Activated naive CD8-positive, alpha-beta T cell treated with anti-CD3 and anti-CD28 coated beads, Interleukin-2, amount 10 ng/mL, durations not matched to agents 7 days and 5 days (primary cell): ENCODE data around the gene RRN3. TPM values are rescaled to one million over a fixed set of nuclear protein-coding genes. Genes with fewer than 3 reads are reported as not detected.
"Not testable (repeated sequence)": the region's sequence is repeated elsewhere in the genome, so short reads cannot be mapped to it uniquely, and the experiment has no call there.

Experiments
- ATAC-seq: fragments of 150-1000 bp; cut with Tn5 transposase; one replicate; pipeline ENCODE4 v1.10.0; 2021; ENCODE audit warnings: low read depth, moderate library complexity
- POLR2A ChIA-PET: fragments of 350-600 bp; sonication (Branson Sonifier 250); formaldehyde crosslinking; loops from one replicate; lab custom pipeline; 2021; ENCODE audit warnings: antibody characterized with exemption; lab: Charles Lee
- DNase-seq: peaks from one replicate; pipeline ENCODE4 v3.0.0; 2021
- H3K27ac Mint-ChIP-seq: one replicate; pipeline ENCODE4 v1.8.0; 2022; ENCODE audit warnings: mild to moderate bottlenecking, mixed read lengths
- H3K27me3 Mint-ChIP-seq: one replicate; pipeline ENCODE4 v1.8.0; 2022; ENCODE audit warnings: mild to moderate bottlenecking, moderate library complexity, mixed read lengths
- H3K36me3 Mint-ChIP-seq: one replicate; pipeline ENCODE4 v1.8.0; 2021; ENCODE audit warnings: mild to moderate bottlenecking, mixed read lengths
- H3K4me1 Mint-ChIP-seq: one replicate; pipeline ENCODE4 v1.8.0; 2021; ENCODE audit warnings: mixed read lengths
- H3K4me3 Mint-ChIP-seq: one replicate; pipeline ENCODE4 v1.8.0; 2022; ENCODE audit warnings: mild to moderate bottlenecking, moderate library complexity, mixed read lengths
- H3K9me3 Mint-ChIP-seq: one replicate; pipeline ENCODE4 v1.8.0; 2021; ENCODE audit warnings: mixed read lengths
- total RNA-seq, 2 experiments: library from RNA; stranded (reverse); gene quantifications; one replicate each; pipeline ENCODE4 v1.2.3, GENCODE V29; 2021

RRN3 gene
- total RNA-seq, 2 experiments from 2014 or later = 31.3 to 31.5 TPM

- DNase-seq (no peak), ATAC-seq (no peak)
- H3K4me3 Mint-ChIP-seq = no peak overlapping the region
- no peak overlapping the region for H3K27ac Mint-ChIP-seq
- peaks cover 16% of the 10 kb centered on the region for H3K4me1 Mint-ChIP-seq
- POLR2A ChIA-PET = no interaction called here
- no peaks in the 10 kb centered on the region for H3K36me3 Mint-ChIP-seq
- H3K27me3 Mint-ChIP-seq = no peaks in the 10 kb centered on the region
- H3K9me3 Mint-ChIP-seq = no peaks in the 10 kb centered on the region
Observed at GRCh38 chr16:15052747-15053476, 41.2 kb downstream of the RRN3 start.

DNA sequence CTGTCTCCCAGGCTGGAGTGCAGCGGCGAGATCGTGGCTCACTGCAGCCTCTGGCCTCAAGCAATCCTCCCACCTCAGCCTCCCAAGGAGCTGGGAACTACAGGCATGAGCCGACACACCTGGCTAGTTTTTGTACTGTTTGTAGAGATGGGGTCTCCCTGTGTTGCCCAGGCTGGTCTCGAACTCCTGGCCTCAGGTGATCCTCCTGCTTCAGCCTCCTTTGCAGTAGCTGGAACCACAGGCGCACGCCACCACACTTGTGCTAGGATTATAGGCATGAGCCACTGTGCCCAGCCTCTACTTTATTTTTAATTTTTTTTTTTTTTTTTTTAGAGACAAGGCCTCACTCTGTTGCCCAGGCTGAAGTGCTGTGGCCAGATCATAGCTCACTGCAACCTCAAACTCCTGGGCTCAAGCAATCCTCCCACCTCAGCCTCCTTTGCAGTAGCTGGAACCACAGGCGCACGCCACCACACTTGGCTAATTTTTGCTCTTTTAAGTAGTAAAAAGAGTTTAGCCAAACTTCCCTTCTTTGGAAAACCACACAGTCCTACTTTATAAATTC lies 42.6 kb downstream of the RRN3 start:
- POLR2A ChIA-PET = no interaction called here

DNA sequence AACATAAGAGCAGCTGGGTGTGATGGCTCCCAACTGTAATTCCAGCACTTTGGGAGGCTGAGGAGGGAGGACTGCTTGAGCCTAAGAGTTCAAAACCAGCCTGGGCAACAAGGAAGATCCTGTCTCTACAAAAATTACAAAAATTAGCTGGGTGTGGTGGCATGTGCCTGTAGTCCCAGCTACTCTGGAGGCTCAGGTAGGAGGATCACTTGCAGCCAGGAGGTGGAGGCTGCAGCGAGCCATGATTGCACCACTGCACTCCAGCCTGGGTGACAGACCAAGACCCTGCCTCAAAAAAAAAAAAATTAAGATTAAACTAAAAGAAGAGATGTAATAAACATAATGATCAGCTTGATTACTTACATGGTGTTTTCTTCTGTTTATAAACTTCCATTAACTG lies 43.6 kb downstream of the RRN3 start:
- H3K9me3 Mint-ChIP-seq, H3K27ac Mint-ChIP-seq, H3K4me3 Mint-ChIP-seq, ATAC-seq, DNase-seq, H3K36me3 Mint-ChIP-seq, POLR2A ChIA-PET, H3K27me3 Mint-ChIP-seq: not testable (repeated sequence)
- H3K4me1 Mint-ChIP-seq = peaks cover 18% of the 10 kb centered on the region

More for the DNA sequence above, 42.6 kb downstream of the RRN3 start:
- H3K9me3 Mint-ChIP-seq = no peaks in the 10 kb centered on the region
- H3K27ac Mint-ChIP-seq = no peak overlapping the region
- DNase-seq (no peak), ATAC-seq (no peak)
- no peaks in the 10 kb centered on the region for H3K27me3 Mint-ChIP-seq
- H3K4me1 Mint-ChIP-seq = peaks cover 18% of the 10 kb centered on the region
- no peak overlapping the region for H3K4me3 Mint-ChIP-seq
- peaks cover 8% of the 10 kb centered on the region for H3K36me3 Mint-ChIP-seq

DNA sequence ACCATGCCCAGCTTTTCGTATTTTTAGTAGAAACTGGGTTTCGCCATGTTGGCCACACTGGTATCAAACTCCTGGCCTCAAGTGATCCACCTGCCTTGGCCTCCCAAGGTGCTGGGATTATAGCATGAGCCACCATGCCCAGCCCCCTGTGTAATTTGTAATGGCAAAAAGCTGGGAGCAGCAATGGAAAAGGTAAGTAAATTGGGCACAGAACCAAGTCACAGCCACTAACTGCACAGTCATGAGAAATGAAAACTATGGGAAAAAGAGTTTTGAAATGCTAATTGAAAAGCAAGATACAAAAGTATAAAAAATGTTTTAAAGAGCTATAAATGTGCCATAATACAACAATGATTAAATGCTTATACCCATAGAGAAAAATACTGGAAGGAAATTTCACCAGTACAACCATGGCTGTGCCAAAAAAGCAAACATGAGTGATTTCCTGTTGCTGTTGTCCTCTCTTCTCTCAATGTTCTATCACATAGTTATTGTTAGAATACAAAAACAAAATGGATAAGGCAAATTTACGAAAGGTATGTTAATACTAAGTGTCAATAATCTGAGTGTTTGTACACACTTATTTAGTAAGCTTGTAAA lies 44.4 kb downstream of the RRN3 start:
- POLR2A ChIA-PET = no interaction called here
- H3K27me3 Mint-ChIP-seq = no peaks in the 10 kb centered on the region
- H3K4me1 Mint-ChIP-seq = peaks cover 14% of the 10 kb centered on the region

DNA sequence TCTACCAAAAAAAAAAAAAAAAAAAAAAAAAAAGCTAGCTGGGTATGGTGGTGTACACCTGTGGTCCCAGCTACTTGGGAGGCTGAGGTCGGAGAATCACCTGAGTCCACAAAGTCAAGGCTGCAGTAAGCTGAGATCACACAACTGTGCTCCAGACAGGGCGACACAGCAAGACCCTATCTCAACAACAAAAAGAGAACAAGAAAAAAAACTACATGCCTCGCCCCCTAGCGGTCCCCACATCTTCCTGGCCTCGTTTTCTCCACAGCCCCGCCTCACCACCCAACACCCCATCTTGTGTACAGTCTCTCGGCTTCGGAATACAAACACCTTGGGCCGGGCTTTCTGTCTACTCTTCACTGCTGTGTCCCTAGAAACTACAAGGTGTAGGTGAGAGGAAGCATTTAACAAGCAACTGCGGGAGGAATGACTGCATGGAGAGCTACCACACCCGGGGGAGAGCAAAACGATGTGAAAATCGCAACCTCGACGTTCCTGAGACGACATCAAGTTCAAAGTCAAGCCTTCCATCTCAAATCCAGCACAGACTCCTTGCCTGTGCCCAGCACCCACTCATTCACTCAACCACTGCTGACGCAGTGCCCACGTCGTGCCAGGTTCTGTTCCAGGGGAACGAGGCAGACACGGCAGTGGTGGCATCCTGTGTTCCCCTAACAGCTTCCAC lies 47.2 kb downstream of the RRN3 start:
- DNase-seq (no peak), ATAC-seq (no peak)
- Mint-ChIP-seq H3K27me3 (no peaks in the 10 kb centered on the region), H3K4me1 (peaks cover 4% of the 10 kb centered on the region), H3K9me3 (no peaks in the 10 kb centered on the region), H3K4me3 (no peak overlapping the region), H3K27ac (no peak overlapping the region), H3K36me3 (peaks cover 12% of the 10 kb centered on the region)
- POLR2A ChIA-PET = no interaction called here

More for the DNA sequence above, 44.4 kb downstream of the RRN3 start:
- DNase-seq (no peak), ATAC-seq (no peak)
- H3K27ac Mint-ChIP-seq = no peak overlapping the region
- no peak overlapping the region for H3K4me3 Mint-ChIP-seq
- no peaks in the 10 kb centered on the region for H3K9me3 Mint-ChIP-seq
- peaks cover 8% of the 10 kb centered on the region for H3K36me3 Mint-ChIP-seq

GRCh38 chr16:15045270-15045669 lies 48.8 kb downstream of the RRN3 start:
- peaks cover 12% of the 10 kb centered on the region for H3K36me3 Mint-ChIP-seq
- H3K9me3 Mint-ChIP-seq, H3K27me3 Mint-ChIP-seq, DNase-seq, H3K4me3 Mint-ChIP-seq, ATAC-seq, H3K27ac Mint-ChIP-seq, H3K4me1 Mint-ChIP-seq, POLR2A ChIA-PET: not testable (repeated sequence)

GRCh38 chr16:15044286-15044685 lies 49.8 kb downstream of the RRN3 start:
- DNase-seq (no peak), ATAC-seq (no peak)
- POLR2A ChIA-PET = no interaction called here
- H3K36me3 Mint-ChIP-seq = peaks cover 12% of the 10 kb centered on the region
- H3K4me3 Mint-ChIP-seq = no peak overlapping the region
- peaks cover 2% of the 10 kb centered on the region for H3K4me1 Mint-ChIP-seq
- no peaks in the 10 kb centered on the region for H3K27me3 Mint-ChIP-seq
- no peaks in the 10 kb centered on the region for H3K9me3 Mint-ChIP-seq
- H3K27ac Mint-ChIP-seq = no peak overlapping the region

GRCh38 chr16:15043344-15043743 lies 50.7 kb downstream of the RRN3 start:
- Mint-ChIP-seq H3K36me3 (peaks cover 16% of the 10 kb centered on the region), H3K9me3 (no peaks in the 10 kb centered on the region), H3K27me3 (no peaks in the 10 kb centered on the region), H3K27ac (no peak overlapping the region), H3K4me1 (peaks cover 2% of the 10 kb centered on the region), H3K4me3 (no peak overlapping the region)
- no peak for DNase-seq
- POLR2A ChIA-PET = no interaction called here
- ATAC-seq = no peak

DNA sequence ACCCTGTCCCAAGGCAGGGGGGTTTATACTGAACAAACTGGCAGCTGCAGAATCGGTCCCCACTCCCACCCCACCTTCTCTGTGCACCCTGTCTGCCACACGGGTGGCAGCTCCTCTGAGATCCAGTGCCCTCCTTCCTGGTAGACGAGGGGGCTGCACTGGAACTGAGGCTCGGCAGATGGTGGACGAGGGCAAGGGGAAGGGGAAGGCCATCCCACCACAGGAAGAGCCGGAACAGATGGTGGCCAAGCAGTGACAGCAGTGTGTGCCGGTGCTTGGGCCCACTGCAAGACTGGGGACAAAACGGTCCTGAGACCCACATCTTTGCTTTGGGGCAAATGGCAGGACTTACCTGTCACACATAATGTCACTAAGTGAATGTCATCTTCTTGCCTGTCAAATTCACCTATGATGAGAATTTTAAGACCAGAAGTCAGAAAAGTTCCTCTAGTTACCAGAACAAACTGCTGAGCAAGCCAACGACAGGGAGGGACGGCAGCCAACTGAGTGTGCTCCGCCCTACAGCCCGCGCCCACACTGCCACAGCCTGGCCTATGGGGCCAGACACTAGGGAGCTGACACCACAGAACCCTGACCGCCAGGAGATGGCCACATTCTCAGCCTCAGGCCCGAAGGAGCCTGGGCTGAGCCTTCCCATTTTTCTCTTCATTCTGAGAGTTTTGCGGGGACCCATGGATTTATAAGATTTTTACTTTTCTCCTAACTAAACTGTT lies 52.6 kb downstream of the RRN3 start:
- no peak overlapping the region for H3K4me3 Mint-ChIP-seq
- H3K4me1 Mint-ChIP-seq = no peaks in the 10 kb centered on the region
- H3K27ac Mint-ChIP-seq = no peak overlapping the region
- no peak for ATAC-seq
- no peak for DNase-seq
- no peaks in the 10 kb centered on the region for H3K27me3 Mint-ChIP-seq
- H3K9me3 Mint-ChIP-seq = no peaks in the 10 kb centered on the region
- POLR2A ChIA-PET = no interaction called here
- peaks cover 13% of the 10 kb centered on the region for H3K36me3 Mint-ChIP-seq

DNA sequence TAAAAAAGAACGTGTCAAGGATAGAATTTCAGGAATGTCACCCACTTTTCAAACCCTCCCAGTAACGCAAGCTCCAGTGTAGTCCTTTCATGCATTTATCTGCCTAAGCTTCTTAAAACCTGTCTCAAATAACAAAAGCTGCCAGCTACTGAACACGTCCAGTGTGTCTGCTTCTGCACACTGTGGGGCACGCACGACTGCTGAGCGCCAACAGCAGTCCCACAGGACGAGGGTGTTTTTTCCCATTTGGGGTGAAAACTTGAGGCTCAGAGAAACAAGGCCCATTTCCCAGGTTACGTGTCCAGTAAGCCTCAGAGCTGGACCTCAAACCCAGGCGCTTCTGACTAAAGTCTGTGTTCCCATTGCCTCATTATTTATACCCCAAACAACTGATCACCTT lies 55.4 kb downstream of the RRN3 start:
- H3K9me3 Mint-ChIP-seq = no peaks in the 10 kb centered on the region
- peaks cover 14% of the 10 kb centered on the region for H3K36me3 Mint-ChIP-seq
- ATAC-seq (no peak), DNase-seq (no peak)
- POLR2A ChIA-PET = no interaction called here
- H3K27me3 Mint-ChIP-seq = no peaks in the 10 kb centered on the region
- H3K27ac Mint-ChIP-seq = no peak overlapping the region
- no peaks in the 10 kb centered on the region for H3K4me1 Mint-ChIP-seq
- no peak overlapping the region for H3K4me3 Mint-ChIP-seq

DNA sequence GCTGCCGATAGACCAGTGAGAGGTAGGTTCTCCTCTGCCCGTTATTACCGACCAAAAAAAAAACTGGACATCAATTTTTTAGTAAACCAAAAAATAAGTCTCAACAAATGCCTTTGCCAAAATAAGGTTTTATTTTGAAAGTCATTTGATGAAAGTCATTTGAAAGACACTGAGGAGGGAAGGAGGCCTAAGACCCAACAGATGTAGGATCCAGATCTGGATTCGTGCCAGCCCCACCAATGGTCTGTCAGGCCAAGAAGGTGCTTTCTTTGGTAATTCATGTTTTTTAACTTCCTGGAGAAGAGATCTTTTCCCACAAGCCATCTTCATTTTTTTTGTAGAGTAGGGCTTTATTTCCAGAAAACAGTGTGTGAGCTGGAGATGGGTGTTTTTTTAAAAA lies 56.3 kb downstream of the RRN3 start:
- H3K4me1 Mint-ChIP-seq = no peaks in the 10 kb centered on the region
- H3K27me3 Mint-ChIP-seq = no peaks in the 10 kb centered on the region
- POLR2A ChIA-PET = no interaction called here
- no peak for DNase-seq
- no peak for ATAC-seq
- no peak overlapping the region for H3K4me3 Mint-ChIP-seq
- H3K36me3 Mint-ChIP-seq = peaks cover 12% of the 10 kb centered on the region
- no peaks in the 10 kb centered on the region for H3K9me3 Mint-ChIP-seq
- no peak overlapping the region for H3K27ac Mint-ChIP-seq

DNA sequence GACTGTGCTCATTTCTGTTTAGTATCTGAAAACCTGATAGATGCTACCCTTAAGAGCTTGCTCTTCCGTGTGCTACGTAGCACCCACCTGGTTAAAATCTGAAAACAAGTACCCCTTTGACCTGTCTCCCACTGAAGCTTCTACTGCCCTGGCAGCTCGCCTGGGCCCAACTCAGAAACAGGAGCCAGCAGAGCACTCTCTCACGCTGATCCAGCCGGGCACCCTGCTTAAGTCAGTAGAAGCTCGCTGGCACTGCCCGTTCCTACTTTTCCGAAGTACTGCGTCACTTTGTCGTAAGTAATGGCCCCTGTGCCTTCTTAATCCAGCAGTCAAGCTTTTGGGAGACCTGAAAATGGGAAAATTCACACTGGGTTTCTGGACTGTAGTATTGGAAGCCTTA lies 57.1 kb downstream of the RRN3 start:
- Mint-ChIP-seq H3K27ac (no peak overlapping the region), H3K9me3 (no peaks in the 10 kb centered on the region), H3K4me1 (peaks cover 2% of the 10 kb centered on the region), H3K4me3 (no peak overlapping the region), H3K27me3 (no peaks in the 10 kb centered on the region), H3K36me3 (peaks cover 14% of the 10 kb centered on the region)
- POLR2A ChIA-PET = no interaction called here
- DNase-seq (no peak), ATAC-seq (no peak)

GRCh38 chr16:15035163-15035729 lies 58.8 kb downstream of the RRN3 start:
- peaks cover 24% of the 10 kb centered on the region for H3K36me3 Mint-ChIP-seq
- H3K4me3 Mint-ChIP-seq = no peak overlapping the region
- no peak overlapping the region for H3K27ac Mint-ChIP-seq
- DNase-seq (no peak), ATAC-seq (no peak)
- H3K27me3 Mint-ChIP-seq = no peaks in the 10 kb centered on the region
- peaks cover 14% of the 10 kb centered on the region for H3K4me1 Mint-ChIP-seq
- no peaks in the 10 kb centered on the region for H3K9me3 Mint-ChIP-seq
- POLR2A ChIA-PET = no interaction called here
